Retina (tissue), 1 donor: ENCODE results near the gene KRTAP4-11.
"Not testable (repeated sequence)": the region's sequence is repeated elsewhere in the genome, so short reads cannot be mapped to it uniquely, and the experiment has no call there.

Source experiments
- DNase-seq: peaks from one replicate; pipeline ENCODE4 v3.0.0-alpha.2; 2016

Gene KRTAP4-11

DNA sequence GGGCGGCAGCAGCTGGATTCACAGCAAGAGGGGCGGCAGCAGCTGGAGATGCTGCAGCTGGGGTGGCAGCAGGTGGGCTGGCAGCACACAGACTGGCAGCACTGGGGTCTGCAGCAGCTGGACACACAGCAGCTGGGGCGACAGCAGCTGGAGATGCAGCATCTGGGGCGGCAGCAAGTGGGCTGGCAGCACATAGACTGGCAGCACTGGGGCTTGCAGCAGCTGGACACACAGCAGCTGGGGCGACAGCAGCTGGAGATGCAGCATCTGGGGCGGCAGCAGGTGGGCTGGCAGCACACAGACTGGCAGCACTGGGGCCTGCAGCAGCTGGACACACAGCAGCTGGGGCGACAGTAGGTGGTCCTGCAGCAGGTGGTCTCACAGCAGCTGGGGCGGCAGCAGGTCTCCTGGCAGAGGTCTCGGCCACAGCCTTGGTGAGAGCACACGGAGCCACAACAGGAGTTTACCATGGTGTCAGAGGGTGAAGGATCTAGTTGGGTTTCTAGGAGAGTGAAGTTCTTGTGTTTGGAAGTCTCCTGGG, at the start of gene KRTAP4-11:
KRTAP4-11 (minus strand) TSS at position 528 of the 541 bp plus-strand sequence; CDS start at position 470, 58 bp downstream.
- DNase-seq = not testable (repeated sequence)

DNA sequence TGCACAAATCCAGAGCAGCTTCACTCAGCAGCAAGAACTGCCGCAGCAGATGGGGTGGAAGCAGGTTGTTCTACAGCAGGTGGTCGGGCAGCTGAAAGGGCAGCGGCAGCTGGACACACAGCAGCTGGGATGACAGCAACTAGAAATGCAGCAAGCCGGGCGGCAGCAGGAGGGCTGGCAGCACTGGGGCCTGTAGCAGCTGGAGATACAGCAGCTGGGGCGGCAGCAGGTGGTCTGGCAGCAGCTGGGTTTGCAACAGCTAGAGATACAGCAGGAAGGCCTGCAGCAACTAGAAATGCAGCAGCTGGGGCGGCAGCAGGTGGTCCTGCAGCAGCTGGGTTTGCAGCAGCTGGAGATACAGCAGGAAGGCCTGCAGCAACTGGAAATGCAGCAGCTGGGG, 49.4 kb upstream of the KRTAP4-11 start:
- DNase-seq = no peak

DNA sequence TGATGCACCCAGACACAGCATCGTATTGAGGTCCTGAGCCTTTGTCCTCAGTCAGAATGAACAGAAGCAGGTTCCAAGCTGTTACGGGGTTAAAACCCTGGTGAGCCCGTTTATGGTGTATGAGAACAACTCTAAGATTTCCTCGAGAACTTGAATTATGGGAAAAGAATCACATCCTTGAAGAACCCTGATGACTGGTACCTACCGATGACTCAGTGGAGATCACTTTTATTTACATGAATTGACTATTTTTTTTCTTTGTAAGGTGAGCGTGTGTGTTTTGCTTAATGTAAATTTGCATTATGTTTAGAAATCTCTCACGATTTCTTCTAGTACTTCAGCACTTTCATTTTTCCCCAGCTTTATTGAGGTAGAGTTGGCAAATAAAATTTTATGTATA, 45.7 kb upstream of the KRTAP4-11 start:
- DNase-seq = no peak

DNA sequence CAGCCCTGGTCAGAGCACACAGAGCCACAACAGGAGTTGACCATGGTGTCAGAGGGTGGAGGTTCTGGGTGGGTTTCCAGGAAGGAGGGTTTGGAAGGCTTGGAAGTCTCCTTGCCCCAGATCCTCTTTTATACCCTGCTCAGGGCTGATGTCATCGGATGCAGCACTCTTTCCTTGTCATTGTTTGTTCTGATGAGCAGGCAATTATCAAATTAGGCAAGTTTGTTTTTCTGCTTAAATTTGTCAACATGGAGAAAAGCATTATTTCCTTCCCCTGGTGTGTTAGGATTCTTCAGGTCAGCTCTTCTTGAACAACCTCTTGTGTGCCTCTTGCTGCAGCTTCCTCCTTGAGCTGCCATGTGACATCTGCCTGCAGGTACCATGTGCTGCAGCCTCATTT, 42.5 kb upstream of the KRTAP4-11 start, which contains the start of gene KRTAP4-4:
KRTAP4-4 (minus strand) TSS at position 101 of the 400 bp plus-strand sequence; CDS start at position 44, 57 bp downstream.
- DNase-seq = no peak

DNA sequence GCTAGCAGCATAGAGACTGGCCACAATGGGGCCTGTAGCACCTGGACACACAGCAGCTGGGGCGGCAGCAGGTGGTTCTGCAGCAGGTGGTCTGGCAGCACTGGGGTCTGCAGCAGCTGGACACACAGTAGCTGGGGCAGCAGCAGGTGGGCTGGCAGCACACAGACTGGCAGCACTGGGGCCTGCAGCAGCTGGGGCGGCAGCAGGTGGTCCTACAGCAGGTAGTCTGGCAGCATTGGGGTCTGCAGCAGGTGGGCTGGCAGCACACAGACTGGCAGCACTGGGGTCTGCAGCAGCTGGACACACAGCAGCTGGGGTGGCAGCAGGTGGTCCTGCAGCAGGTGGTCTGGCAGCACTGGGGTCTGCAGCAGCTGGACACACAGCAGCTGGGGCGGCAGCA, 42.0 kb upstream of the KRTAP4-11 start:
- DNase-seq = not testable (repeated sequence)

DNA sequence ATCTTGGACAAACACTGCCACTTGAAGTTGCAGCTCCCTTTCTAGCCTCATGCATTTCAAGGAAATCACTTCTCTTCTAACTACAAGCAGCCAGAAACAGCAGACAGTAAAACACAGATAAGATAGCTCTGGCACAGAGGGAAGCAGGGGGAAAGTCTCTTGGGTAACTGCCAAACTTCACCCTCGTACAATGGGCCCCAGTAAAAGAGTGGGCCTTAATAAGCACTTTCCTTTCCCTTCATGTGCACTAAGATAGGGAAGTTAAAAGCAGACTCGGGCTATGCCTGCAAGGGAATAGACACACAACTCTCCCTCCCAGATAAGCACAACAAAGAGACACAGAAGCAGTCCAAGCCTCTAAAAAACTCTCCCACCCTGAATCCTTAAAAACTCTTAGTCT, 35.7 kb upstream of the KRTAP4-11 start:
- no peak for DNase-seq

DNA sequence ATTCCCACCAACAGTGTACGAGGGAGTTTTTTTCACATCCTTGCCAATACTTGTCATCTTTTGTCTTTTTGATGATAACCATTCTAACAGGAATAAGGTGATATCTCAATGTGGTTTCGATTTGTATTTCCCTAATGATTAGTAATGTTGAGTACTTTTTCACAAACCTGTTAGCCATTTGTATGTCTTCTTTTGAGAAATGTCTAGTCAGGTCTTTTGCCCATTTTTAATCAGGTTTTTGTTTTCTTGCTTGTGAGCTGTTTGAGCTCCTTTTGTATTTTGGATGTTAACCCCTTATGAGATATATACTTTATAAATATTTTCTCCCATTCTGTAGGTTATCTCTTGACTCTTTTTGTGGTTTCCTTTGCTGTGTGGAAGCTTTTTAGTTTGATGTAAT, 33.4 kb upstream of the KRTAP4-11 start:
- DNase-seq = no peak

DNA sequence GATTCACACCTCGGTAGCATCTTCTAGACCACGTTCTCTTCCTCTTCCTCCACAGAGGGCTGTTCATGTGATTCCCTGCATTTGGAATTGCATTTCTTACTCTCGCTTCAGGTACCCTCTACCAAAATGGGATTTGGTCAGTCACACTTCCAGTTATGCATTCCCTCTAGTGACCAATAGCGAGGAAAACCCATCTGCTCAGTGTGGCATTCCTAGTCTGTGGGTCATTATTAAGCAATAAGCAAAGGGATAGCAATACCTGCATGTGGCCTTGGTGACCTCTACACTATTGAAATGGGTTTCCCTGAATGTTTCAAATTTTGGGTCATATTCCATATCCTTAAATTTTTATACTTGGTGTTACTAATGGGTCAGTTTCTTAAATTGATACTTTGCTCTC, 31.9 kb upstream of the KRTAP4-11 start:
- no peak for DNase-seq

DNA sequence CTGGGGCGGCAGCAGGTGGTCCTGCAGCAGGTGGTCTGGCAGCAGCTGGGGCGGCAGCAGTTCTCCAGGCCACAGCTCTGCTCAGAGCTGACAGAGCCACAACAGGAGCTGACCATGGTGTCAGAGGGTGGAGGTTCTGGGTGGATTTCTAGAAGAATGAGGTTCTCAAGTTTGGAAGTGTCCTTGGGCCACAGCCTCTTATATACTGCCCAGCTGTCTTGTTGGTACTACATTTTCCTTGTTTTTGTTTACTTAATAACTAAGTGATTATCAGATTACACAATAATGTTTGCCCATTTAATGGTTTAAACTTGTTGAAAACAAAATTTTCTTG, 31.4 kb upstream of the KRTAP4-11 start, which contains the start of gene KRTAP4-5:
KRTAP4-5 (minus strand) TSS at position 174 of the 334 bp plus-strand sequence; CDS start at position 116, 58 bp downstream.
- DNase-seq = no peak

DNA sequence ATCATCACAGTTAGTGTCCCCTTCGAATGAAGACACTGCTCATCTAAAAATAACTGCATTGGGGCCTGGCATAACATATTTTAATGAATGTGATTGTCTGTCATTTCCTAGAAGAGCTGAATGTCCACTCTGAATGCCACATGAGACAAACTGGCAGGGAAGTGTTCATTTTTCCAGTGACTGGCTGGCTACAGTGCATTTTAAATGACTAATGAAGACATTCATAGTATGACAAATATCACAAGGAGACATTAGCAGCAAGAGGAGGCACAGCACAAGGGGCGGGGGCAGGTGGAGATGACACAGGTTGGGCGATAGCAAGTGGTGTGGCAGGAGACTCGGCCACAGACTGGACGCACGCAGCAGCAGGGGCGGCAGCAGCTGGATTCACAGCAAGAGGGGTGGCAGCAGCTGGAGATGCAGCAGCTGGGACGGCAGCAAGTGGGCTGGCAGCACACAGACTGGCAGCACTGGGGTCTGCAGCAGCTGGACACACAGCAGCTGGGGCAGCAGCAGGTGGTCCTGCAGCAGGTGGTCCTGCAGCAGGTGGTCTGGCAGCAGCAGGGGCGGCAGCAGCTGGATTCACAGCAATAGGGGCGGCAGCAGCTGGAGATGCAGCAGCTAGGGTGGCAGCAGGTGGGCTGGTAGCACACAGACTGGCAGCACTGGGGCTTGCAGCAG, 30.9 kb upstream of the KRTAP4-11 start:
- peak; percentile 18 for DNase-seq

DNA sequence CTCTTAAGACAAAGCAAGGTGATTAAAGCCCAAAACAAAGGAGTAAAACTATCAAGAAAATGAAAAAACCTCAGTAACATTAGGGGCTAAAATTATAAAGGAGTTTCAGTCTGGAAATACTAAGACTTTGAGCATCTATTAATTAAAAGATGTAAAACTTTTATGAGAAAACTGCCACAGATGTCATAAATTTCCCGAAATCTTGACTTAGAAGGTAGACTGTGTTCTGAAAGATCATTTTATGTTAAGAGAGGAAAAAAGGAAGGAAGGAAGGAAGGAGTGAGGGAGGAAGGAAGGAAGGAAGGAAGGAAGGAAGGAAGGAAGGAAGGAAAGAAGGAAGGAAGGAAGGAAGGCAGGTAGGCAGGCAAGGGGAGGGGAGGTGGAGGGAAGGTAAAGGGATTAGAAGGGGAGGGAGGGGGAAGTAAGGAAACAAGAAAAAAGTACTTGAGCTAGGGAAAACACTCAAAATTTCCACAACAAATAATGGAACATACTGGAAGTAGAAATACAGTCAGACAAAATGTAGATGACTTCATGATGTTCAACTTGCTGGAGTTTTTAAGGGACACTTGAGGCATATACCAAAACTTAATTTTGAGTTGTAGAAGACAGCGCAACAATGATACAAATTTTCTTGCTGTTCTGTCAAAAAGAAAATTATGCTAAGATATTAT, 29.5 kb upstream of the KRTAP4-11 start:
- no peak for DNase-seq

DNA sequence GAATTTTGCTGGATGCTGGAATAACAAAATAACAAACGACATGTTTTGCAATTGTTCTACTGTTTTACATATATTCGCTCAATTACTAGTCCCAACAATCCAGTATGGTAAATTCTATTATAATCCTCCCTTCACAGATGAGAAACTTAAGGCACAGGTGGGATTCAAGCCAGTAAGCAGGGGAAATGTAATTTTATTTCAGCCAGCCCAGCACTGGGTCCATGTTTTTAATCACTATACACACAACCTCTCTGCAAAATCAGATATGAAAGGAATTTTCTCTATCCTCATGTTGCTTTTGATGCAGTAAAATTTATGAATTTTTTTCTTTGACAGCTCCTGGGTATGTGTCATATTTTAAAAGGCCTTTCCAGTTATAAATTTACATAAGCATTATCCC, 27.1 kb upstream of the KRTAP4-11 start:
- no peak for DNase-seq

DNA sequence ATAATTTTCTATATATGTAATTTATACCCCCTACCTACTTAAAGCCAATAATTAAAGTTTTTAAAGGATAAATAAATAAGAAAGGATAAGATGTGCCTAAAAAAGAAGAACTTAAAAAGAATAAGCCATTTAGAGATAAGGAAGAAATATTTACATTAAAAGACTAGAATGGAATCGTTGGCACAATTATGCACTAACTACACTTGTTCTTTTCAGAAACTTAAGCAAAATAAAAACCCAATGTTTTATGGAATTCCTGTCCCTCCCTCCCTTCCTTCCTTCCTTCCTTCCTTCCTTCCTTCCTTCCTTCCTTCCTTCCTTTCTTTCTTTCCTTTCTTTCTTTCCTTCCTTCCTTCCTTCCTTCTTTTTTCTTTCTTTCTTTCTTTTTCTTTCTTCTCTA, 26.7 kb upstream of the KRTAP4-11 start:
- DNase-seq = no peak

DNA sequence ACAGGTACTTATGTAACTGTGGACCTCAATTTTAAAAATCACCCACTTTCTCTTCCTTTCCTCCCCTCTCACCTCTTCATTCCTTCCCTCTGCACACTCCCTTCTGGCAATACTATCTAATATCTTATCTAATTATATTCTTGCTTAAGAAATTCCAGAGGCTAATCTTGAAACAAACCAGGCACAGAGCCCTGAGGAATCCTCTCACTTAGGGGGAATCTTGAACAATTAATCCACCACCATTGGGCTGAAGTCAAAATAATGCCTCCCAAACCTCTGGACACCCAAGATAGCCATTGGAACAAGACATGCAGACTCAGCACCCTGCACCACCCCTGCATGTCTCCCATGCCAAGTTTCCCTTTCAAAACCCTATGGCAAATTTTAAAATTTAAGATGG, 23.2 kb upstream of the KRTAP4-11 start:
- DNase-seq = no peak

DNA sequence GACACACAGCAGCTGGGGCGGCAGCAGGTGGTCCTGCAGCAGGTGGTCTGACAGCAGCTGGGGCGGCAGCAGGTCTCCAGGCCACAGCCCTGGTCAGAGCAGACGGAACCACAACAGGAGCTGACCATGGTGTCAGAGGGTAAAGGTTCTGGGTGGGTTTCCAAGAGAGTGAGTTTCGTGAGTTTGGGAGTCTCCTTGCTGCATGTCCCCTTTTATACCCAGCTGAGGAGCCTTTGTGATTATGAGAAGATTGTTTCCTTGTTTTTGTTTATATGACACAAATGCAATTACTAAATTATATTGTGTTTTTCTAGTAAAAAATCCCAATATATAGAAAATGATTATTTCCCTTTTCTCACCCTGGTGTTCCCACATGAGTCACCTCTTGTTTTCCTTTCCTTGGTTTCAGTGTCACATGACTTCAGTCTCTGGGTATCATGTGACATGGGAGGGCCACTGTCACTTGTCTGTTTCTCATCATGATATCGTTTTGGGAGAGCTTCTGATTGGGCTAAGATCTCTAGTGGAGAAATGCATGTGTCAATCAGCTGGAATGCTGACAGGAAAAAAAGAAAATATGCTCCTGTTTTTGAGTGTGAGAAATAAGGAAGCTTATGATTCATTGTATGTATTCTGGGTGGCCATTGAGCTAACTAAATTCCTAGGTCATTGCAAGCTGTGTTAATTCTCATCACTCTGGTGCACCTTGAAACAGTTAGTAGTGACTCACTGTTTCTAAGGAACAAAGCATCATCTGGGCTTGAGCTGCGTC, 22.4 kb upstream of the KRTAP4-11 start, which contains the start of gene KRTAP4-6:
KRTAP4-6 (minus strand) TSS at position 185 of the 772 bp plus-strand sequence; CDS start at position 128, 57 bp downstream.
- no peak for DNase-seq

DNA sequence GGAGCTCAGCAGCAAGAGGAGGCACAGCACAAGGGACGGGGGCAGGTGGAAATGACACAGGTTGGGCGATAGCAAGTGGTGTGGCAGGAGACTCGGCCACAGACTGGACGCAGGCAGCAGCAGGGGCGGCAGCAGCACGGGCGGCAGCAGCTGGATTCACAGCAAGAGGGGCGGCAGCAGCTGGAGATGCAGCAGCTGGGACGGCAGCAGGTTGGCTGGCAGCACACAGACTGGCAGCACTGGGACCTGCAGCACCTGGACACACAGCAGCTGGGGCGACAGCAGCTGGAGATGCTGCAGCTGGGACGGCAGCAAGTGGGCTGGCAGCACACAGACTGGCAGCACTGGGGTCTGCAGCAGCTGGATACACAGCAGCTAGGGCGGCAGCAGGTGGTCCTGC, 21.7 kb upstream of the KRTAP4-11 start:
- DNase-seq = not testable (repeated sequence)

DNA sequence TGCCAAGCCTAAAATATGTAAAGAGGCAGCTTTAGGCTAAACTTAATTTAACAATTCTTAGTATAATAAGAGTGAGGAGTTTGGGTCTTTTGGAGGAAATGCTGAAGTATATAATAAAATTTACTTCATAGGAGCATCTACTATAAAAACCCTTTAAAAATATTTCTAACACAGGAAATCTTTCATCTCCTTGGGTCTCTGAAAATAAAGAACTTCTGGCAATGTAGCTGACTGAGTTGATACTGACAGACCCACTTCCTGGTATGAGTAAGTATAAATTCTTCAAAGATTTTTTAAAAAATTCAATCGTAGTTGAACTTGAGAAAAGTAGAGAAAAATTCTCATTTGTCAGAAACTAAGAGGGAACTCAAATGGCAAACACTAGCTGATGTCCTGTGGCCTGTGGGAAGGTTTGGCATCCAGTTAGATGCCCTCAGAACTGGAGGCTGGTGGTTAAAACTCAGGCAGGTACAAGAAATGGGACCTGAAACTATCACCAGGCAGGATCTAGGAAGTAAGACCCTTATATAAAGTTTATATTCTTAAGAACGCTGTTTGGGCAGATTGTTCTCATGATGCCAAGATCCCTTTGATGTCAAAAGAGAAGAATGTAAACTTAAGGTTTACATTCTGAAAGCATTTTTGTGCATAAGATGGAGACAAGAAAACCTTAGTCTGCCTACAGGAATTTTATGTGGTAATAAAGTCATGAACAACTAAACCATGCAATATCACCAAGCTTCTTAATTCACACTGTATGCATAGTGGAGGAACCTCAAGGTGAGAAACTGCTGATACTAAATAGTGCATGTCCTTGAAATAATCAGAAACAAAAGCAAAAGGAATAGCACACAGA, 15.9 kb upstream of the KRTAP4-11 start:
- no peak for DNase-seq

DNA sequence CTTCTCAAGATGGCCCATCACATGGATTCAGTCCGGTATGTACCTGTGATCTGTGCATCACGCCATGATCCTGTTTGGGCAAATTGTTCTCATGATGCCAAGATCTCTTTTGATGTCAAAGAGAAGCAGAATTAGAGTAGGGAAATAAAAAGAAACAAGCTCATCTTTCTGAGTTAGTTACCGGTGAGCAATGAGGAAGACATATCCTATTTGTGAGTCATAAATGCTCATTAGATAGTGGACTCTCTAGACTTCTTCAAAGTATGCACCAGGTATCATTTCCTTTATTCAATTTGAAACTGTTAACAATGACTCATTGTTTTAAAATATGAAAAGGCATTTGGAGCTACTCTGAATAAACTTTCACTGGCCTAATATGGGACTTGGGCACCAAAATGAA, 13.8 kb upstream of the KRTAP4-11 start:
- no peak for DNase-seq

DNA sequence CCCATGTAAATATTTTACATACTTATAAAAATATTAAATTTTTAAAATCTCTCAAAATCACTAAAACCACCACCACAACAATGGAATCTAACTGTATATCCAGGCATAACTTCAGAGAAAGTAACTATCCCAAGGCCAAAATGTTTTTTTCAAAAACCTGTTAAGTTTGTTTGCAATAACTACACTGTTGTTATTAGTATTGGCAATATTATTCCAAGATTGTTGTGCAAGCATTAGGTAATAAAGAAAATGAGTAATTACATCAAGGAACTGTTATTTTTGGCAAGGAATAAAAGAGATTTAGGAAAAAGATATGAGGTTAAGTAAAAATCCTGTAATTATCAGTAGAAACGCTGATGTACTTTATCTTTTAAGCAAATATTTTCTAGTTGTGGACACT, 9.2 kb upstream of the KRTAP4-11 start:
- DNase-seq = no peak

DNA sequence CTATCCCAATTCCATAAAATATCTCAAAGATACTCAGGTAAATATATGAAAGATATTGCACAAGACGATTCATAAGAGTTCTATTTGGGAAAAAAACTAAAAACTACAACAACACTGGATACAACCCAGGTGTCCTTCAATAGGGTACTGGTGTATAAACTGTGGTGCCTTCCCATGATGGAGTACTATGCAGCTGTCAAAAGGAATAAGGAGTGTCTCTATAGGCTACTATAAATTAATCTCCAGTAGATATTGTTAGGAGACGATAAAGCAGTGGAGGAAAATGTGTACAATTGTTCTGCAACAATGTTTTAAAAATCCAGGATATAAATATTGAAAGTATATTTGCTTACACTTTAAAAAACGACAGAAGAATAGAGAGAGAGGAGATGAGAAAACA, 8.2 kb upstream of the KRTAP4-11 start:
- DNase-seq = no peak

DNA sequence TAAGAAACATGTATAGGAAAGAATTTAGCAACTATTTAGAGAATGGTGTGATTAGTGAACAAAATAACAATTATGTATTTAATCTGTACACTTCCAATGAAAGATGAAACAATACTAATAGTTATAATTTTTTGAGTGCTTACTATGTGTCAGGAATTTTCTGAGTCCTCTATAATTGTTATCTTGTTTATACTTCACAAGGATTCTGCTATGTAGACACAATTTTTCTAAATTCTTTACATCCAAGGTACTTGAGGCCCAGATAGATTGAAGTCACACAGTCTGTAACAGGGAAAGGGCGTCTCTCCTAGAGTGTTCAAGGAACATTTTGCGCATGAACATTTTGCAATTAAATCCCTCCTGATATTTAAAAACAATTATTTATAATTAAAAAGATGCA, 6.9 kb upstream of the KRTAP4-11 start:
- no peak for DNase-seq

DNA sequence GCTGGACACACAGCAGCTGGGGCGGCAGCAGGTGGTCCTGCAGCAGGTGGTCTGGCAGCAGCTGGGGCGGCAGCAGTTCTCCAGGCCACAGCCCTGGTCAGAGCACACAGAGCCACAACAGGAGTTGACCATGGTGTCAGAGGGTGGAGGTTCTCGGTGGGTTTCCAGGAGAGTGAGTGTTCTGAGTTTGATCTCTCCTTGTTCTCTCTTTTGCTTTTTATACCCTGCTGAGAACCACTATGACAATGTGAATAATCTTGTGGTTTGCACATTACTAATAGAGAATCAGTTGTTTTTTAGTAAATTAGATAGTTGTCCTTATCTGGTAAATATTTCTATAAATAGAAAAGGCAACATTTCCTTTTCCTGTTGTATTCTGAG, 5.8 kb upstream of the KRTAP4-11 start, which contains the start of gene KRTAP4-12:
KRTAP4-12 (minus strand) TSS at position 192 of the 381 bp plus-strand sequence; CDS start at position 132, 60 bp downstream.
- not testable (repeated sequence) for DNase-seq
